DLD1 (cell line): ENCODE data around the gene UCN2.
"Not testable (repeated sequence)": the region's sequence is repeated elsewhere in the genome, so short reads cannot be mapped to it uniquely, and the experiment has no call there.

Experiments
- in situ Hi-C: cut with HindIII; loops from 2 replicates; pipeline ENCODE4 v1.10.0; 2017; ENCODE audit warnings: low sequenced_read_pairs

Gene UCN2

GRCh38 chr3:48564022-48564421, 441 bp upstream of the UCN2 start:
- in situ Hi-C loops, result no loop called here

- in situ Hi-C loops, result no loop called here
Measured at GRCh38 chr3:48562367-48563095, 1.1 kb downstream of the UCN2 start.

GRCh38 chr3:48561045-48561736, 2.4 kb downstream of the UCN2 start:
- in situ Hi-C loops, result no loop called here

- in situ Hi-C loops, result no loop called here
Measured at GRCh38 chr3:48560648-48561018, 2.9 kb downstream of the UCN2 start.

- in situ Hi-C loops, result loop anchor here (5.0 kb wide), 1 partner anchor 86 kb away; no protein-coding TSS in a partner anchor
Measured at GRCh38 chr3:48558493-48559134, 5.0 kb downstream of the UCN2 start.

GRCh38 chr3:48556796-48557626, 6.6 kb downstream of the UCN2 start, which contains the start of gene PFKFB4:
PFKFB4 (minus strand) TSS chr3:48556803; CDS start chr3:48556777, 26 bp downstream.
- in situ Hi-C loops, result loop anchor here (5.0 kb wide), 1 partner anchor 85 kb away; no protein-coding TSS in a partner anchor

GRCh38 chr3:48555949-48556795, 7.4 kb downstream of the UCN2 start:
- in situ Hi-C loops, result loop anchor here (5.0 kb wide), 1 partner anchor 84 kb away; no protein-coding TSS in a partner anchor

GRCh38 chr3:48555231-48555948, 8.2 kb downstream of the UCN2 start:
- in situ Hi-C loops, result loop anchor here (5.0 kb wide), 1 partner anchor 83 kb away; no protein-coding TSS in a partner anchor

- in situ Hi-C loops, result no loop called here
Measured at GRCh38 chr3:48553886-48554845, 9.4 kb downstream of the UCN2 start.

- in situ Hi-C loops, result no loop called here
Measured at GRCh38 chr3:48553361-48553760, 10.2 kb downstream of the UCN2 start.

GRCh38 chr3:48552111-48552951, 11.2 kb downstream of the UCN2 start:
- in situ Hi-C loops, result no loop called here

- in situ Hi-C loops, result not testable (repeated sequence)
Measured at GRCh38 chr3:48551651-48552050, 11.9 kb downstream of the UCN2 start.

- in situ Hi-C loops, result no loop called here
Measured at GRCh38 chr3:48548729-48549705, 14.6 kb downstream of the UCN2 start.

- in situ Hi-C loops, result no loop called here
Measured at GRCh38 chr3:48548126-48548525, 15.5 kb downstream of the UCN2 start.

- in situ Hi-C loops, result no loop called here
Measured at GRCh38 chr3:48546203-48546829, 17.3 kb downstream of the UCN2 start.

GRCh38 chr3:48544141-48544540, 19.4 kb downstream of the UCN2 start:
- in situ Hi-C loops, result no loop called here
